ENCODE results near the gene CSE1L.
"Not testable (repeated sequence)": the region's sequence is repeated elsewhere in the genome, so short reads cannot be mapped to it uniquely, and the experiment has no call there.

Gene CSE1L

GRCh38 chr20:49046087-49046900, at the start of gene CSE1L:
Gene CSE1L, plus strand, starts transcription at chr20:49046312. Its CDS starts 12,152 bp downstream, at chr20:49058464.
- DNase-seq, result peak; percentile 89

GRCh38 chr20:48999890-49000870, 45.9 kb upstream of the CSE1L start:
- DNase-seq, result no peak

- no peak for DNase-seq
These were observed 44.4 kb upstream of the CSE1L start for GRCh38 chr20:49001741-49002140.

- DNase-seq, result no peak
These were observed 39.6 kb upstream of the CSE1L start for GRCh38 chr20:49006446-49006980.

- DNase-seq, result no peak
These were observed 36.0 kb upstream of the CSE1L start for GRCh38 chr20:49009899-49010631.

- no peak for DNase-seq
These were observed 21.9 kb upstream of the CSE1L start for GRCh38 chr20:49024220-49024619.

GRCh38 chr20:49028177-49028576, 17.9 kb upstream of the CSE1L start:
- DNase-seq, result not testable (repeated sequence)

- DNase-seq, result no peak
These were observed 17.4 kb upstream of the CSE1L start for GRCh38 chr20:49028684-49029083.

GRCh38 chr20:49029203-49029602, 16.9 kb upstream of the CSE1L start:
- DNase-seq, result no peak

- no peak for DNase-seq
These were observed 15.0 kb upstream of the CSE1L start for GRCh38 chr20:49030954-49031619.

- DNase-seq, result no peak
These were observed 13.7 kb upstream of the CSE1L start for GRCh38 chr20:49032455-49032854.

- DNase-seq, result no peak
These were observed 11.9 kb upstream of the CSE1L start for GRCh38 chr20:49034070-49034732.

GRCh38 chr20:49037962-49038387, 8.1 kb upstream of the CSE1L start:
- DNase-seq, result no peak

GRCh38 chr20:49039854-49040253, 6.3 kb upstream of the CSE1L start:
- no peak for DNase-seq

- no peak for DNase-seq
These were observed 3.1 kb upstream of the CSE1L start for GRCh38 chr20:49043000-49043399.

GRCh38 chr20:49045440-49046086, 549 bp upstream of the CSE1L start:
- DNase-seq, result no peak

- no peak for DNase-seq
These were observed 6.2 kb downstream of the CSE1L start for GRCh38 chr20:49052334-49052733.

- DNase-seq, result no peak
These were observed 8.0 kb downstream of the CSE1L start for GRCh38 chr20:49054056-49054643.

- DNase-seq, result no peak
These were observed 17.2 kb downstream of the CSE1L start for GRCh38 chr20:49063279-49063678.

- DNase-seq, result no peak
These were observed 28.4 kb downstream of the CSE1L start for GRCh38 chr20:49074521-49074920.

- DNase-seq, result no peak
These were observed 32.2 kb downstream of the CSE1L start for GRCh38 chr20:49078310-49078709.

Data from NCI-H2081 treated with DMSO at 0.1 percent for 48 hours (cell line).